GM19468 (cell line): ENCODE measurements around the gene DIP2A.
"Not testable (repeated sequence)": the region's sequence is repeated elsewhere in the genome, so short reads cannot be mapped to it uniquely, and the experiment has no call there.

Source experiments
- ATAC-seq: cut with Tn5 transposase; IDR thresholded peaks from one replicate; pipeline ENCODE4 v1.9.1; 2021; ENCODE audit warnings: mild to moderate bottlenecking, moderate library complexity, moderate number of reproducible peaks; ENCODE audit not compliant: unreplicated experiment; ENCODE audit errors: extremely low read depth

DIP2A gene

DNA sequence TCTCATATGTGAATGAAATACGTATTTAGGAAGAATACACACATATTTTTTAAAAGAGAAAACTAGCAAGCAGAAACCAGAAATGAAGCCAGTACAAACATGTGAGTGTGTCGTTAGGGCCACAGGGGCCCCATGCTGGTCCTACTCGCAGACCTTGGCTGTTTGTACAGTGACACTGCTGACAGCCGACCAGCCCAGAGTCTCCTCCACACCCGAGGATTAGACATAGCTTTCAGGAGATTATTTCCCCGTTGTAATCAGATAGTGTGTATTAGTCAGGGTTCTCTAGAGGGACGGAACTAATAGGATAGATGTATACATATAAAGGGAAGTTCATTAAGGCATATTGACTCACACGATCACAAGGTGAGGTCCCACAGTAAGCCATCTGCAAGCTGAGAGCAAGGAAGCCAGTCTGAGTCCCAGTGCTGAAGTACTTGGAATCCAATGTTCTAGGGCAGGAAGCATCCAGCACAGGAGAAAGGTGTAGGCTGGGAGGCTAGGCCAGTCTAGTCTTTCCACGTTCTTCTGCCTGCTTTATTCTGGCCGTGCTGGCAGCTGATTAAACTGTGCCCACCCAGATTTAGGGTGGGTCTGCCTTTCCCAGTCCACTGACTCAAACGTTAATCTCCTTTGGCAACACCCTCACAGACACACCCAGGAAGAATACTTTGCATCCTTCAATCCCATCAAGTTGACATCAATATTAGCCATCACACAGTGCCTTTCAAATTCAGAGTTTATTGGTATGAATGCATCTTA, 51.2 kb downstream of the DIP2A start:
- ATAC-seq, result no peak

DNA sequence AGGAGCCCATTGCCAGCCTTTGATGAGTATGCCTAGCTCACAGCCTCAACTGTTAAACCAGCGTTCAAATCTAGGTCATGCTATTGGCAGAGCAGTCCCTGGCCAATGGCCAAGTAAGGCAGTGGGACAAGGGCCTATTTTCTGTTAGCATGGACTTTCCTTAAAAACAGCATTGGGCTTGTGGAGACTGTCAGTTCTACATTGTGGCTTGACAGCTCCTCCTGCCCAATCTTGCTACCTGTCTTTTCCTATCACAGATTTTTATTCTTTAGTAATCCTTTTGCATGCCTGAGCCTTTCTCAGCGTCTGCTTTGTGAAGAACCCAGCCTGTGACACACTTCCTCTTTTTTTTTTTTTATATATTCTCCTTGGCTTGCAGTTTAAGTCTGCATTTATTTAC, 56.4 kb downstream of the DIP2A start:
- ATAC-seq, result no peak

DNA sequence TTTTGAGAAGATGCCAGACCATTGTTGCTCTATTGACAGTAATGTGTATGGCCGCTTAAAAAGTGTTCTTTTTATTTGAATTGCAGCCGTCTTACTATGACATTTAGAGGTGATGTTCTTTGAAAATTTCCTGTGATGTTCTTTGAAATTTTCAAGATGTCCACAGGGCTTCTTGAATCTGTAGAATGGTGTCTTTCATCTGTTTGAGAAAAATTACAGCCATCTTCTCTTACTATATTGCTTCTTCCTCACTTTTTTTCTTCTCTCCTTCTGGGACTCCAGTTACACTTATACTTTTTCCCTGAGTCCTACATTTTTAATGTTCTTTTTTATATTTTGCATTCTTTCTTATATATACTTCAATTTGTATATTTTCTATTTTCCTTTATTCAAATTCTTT, 57.4 kb downstream of the DIP2A start:
- no peak for ATAC-seq

DNA sequence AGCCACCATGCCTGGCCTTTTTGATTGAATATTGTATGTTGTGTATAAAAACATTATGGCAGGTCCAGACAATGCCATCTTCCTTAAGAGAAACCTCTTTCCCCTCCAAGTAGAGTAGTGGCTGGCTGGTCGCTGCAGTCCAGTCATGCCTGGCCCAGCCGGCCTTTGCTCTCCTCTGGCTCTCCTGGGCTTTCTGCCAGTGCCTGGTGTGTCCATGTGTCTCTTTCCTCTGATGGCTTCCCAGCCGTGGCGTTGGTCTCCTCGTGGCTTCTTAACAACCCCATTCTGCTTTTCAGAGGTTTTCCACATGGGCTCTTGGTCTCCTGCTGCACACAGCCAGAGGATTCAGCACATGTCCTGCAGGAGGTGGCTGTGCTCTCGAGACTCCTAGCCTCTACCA, 58.7 kb downstream of the DIP2A start:
- no peak for ATAC-seq

DNA sequence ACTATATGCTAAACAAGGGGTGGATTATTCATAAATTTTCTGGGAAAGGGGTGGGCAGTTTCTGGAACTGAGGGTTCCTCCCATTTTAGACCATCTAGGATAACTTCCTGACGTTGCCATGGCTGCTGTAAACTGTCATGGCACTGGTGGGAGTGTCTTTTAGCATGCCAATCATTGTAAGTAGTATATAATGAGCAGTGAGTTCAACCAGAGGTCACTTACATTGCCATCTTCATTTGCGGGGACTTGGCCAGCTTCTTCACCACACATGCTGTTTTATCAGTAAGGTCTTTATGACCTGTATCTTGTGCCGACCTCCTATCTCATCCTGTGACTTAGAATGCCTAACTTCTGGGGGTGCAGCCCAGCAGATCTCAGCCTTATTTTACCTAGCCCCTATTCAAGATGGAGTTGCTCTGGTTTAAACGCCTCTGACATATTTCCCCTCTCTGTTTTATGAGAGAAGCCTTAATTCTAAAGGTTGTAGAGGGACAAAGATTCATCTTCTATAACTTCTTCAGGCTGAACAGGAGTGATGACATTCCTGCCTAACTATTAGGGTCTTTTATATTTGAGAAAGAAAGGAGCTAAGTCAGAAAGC, 60.4 kb downstream of the DIP2A start:
- ATAC-seq, result no peak

DNA sequence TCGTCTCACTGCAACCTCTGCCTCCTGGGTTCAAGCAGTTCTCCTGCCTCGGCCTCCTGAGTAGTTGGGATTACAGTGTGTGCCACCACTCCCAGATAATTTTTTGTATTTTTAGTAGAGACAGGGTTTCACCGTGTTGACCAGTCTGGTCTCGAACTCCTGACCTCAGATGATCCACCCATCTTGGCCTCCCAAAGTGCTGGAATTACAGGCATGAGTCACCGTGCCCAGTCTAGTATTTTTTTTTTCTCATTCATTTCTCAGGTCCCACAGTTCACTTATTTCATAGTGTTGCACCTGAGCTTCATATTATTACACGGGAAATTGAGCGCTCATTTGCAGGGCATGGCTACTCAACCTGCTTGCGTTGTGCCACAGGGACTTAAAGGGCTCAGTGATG, 68.7 kb downstream of the DIP2A start:
- not testable (repeated sequence) for ATAC-seq

DNA sequence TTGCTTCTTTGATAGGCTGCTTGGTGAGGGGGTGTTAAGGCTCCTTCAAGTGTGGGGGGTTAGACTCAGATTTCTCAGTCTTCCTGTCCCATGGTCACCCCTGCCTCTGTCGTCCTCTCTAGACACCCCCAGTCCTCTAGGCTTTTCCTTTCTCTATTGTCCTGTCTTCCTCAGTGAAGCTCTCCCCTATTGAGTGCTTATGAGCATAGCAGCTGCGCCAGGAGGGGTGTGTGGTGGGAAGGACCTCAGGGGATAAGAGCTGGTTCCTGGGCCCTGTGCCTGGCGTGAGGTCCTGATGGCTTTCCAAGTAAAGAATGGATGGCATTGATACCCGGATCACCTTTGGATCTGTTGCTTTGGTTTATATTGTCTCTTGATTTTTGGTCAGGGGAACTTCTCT, 69.1 kb downstream of the DIP2A start:
- no peak for ATAC-seq

DNA sequence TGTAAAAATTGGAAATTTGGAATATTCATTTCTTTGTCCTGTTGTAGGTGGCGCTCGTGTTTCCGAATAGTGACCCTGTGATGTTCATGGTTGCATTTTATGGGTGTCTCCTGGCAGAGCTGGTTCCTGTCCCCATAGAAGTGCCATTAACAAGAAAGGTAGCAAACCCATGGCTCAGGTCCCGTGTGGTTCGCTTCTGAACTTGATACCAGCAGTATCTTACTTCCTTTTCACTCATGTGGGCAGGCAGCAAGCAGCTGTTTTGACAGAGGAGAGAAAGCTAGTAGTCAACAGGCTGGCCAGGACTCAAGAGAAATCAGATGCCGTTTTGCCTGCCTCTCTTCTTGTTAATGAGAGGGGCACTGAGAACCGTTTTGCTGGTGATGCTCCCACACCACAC, 73.4 kb downstream of the DIP2A start:
- no peak for ATAC-seq

DNA sequence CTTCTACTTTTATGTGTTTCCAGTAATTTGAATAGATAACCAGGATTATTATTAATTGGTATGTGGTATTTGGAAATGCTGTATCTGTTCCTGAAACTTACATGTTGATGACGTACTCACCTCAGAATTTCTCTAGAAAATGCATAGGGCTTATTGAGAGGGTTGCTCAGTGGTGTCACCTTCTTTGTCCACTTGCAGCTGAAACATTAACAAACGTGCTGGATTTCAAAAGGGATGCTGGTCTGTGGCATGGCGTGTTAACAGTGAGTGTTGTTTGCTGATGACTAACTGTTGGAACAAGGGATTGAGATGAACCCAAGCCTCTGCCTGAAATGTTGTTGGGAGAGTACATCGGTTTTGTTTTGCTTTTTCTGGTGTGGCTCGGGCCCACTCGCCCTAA, 78.3 kb downstream of the DIP2A start:
- ATAC-seq, result no peak

DNA sequence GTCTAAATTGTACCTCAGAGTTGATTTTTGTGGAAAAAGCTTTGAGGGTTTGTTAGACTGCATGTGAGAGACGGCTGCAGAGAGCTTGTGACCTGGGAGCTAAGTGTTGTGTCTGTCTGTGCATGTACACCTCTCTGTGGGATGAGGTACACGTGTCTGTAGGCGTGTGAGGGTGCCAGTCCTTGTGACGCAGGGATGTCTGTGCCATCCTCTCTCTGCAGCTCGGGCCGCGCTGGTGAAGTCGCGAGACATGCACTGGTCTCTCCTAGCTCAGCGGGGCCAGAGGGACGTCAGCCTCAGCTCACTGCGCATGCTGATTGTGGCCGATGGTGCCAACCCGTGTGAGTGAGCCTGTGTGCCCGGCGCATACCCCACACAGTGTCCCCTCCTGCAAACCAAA, 79.6 kb downstream of the DIP2A start:
- no peak for ATAC-seq

DNA sequence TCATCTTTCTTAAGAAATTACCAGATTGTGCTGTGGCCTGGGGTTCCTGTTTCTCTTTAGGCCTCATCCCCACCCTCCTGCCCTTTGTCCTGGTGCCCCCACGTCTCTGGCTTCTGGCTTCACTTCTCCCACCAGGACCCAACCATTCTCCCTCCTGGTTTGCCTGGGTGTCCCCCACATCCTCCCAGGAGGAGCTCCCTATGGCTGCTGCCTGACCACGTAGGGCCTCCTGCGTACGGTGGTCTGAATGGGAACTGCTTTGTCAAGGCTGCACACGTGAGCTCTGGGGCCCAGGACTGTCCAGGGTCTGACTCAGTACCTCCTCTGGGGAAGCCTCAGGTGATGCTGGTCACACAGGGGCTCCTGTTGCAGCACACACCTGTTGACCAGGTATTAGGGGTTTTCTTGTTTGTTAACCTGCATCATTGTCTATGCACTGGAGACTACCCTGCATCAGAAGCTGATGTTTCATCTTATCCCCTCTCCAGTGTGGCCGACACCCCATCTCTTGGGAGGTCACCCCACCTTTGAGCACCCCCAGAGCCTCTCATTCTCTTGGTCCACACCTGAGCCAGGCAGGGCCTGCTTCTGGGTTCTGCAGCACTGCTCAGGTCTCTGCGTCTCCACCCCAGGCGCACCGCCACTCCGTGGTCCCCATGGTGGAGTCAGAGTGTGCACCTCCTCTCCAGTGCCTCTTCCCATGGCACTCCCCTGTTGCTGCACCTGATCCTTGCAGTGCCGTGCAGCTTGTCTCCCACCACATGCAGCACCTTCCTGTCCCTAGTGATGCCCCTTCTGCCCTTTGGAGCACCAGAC, 80.4 kb downstream of the DIP2A start:
- ATAC-seq, result no peak

DNA sequence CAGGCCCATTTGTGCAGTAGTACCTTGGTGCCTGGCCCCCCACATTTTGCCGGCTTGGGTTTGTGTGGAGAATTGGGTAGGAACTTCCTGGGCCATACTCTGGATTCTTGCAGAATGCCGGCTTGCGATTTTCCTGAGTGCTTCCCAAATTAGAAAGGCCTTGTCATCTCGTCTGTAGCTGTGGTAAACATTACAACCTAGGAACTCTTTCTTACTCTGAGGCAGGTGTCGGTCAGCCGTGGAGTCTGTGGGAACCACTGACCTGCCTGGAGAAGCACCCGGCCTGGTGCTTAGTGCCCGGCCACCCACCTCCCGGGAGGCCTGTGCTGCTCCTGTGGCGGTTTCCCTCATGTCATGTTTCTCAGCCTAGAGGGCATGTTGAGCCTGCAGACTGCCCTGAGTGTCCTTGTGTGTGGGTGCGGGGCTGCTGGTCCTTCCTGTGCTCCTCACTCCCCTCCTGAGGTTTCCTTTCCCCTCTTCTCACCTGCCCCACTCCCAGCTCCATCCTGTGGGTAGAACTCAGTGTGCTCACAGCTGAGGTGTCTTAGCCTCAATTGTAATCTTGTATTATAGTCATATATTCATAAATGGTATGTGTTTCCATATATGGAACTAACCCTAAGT, 81.5 kb downstream of the DIP2A start:
- ATAC-seq, result no peak

DNA sequence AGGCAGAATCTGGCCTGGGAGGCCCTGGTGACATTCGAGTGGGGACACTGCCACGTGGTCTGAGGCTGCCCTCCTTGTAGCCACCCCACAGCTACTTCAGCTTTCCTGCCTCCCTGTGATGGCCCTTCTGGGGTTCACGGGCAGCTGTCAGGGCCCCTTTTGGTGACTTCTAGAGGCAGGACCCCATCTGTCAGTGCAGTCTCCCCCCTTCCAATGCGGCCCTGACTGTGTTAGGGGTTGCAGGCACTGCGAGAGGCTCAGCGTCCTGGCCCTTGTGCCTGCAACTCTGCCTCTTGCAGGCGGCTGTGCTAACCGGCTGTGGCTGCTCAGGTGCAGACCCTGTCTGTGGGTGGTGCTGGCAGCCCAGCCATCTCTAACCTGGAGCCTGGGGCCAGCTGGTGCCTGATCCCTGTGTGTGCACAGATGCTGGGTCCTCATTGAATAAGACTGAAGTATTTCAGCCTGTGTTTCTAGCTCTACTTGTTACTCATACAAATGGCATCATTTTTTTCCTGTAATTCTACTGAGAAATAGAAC, 84.0 kb downstream of the DIP2A start:
- ATAC-seq, result no peak

DNA sequence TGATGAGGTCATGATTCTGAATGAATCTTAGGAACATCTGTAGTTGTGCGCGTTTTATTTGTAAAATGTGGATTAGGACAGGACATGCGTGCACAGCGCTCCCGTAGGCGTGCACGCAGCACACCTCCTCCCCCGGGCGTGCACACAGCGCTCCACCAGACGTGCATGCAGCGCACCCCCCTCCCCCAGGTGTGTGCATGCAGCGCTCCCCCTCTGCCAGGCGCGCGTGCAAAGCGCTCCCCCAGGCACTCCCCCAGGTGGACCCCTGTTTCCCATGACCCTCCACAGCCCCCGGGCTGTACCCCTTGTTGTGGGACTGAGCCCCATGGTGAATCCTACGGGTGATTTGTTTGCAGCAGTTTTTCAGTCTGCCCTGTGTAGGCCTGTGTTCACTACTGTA, 84.6 kb downstream of the DIP2A start:
- ATAC-seq, result no peak

DNA sequence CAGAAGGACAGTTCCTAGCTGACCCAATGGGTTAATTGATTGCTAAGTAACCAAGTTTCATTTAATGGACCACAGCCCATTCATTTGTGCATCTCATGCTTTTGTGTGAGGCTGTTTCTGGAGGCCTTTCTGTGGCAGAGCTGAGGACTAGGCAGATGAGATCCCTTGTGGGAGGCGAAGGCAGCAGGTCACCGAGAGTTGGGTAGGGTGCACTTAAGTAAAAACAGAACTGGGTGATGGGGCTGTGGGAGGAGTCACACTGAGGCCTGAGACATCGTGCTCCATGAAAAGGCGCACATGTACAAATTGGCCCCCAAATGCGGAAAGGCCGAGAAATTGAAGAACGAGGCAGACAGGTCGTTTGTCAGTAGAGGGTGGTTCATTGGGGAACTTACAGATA, 85.3 kb downstream of the DIP2A start:
- no peak for ATAC-seq

DNA sequence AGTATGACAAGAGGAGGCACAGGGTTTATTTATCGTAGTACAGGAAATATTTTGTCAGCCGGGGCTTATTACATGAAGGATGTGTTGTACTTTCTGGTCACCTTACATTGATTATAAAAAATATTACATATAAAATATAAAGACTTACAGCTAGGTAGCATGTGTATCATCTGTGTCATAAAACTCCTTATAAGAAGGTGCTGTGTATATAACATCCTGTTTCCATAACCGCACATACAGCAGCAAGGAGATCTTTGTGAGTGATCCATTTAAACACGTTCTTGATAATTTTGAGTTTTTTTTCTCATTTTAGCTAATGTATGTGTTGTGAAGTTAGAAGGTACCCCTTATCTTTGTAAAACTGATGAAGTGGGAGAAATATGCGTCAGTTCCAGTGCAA, 86.1 kb downstream of the DIP2A start:
- ATAC-seq, result no peak

DNA sequence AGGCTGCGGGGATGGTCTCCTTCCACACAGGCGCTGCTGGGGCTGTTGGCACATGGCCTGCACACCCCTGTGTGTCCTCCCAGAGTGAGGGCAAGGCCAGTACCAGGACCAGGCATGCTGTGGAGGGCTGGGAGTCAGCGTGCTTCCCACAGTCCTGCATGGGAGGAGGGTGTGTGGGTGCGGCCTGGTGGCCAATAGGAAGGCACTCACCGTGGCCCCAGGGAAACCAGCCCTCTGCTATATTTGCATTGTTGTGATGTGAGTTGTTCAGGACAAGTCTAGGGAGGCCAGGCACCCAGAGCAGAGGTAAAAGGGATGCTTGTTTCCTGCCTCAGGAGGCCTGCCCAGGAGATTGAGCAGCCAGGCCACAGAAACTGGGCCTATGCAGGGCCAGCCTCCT, 86.7 kb downstream of the DIP2A start:
- ATAC-seq, result no peak

DNA sequence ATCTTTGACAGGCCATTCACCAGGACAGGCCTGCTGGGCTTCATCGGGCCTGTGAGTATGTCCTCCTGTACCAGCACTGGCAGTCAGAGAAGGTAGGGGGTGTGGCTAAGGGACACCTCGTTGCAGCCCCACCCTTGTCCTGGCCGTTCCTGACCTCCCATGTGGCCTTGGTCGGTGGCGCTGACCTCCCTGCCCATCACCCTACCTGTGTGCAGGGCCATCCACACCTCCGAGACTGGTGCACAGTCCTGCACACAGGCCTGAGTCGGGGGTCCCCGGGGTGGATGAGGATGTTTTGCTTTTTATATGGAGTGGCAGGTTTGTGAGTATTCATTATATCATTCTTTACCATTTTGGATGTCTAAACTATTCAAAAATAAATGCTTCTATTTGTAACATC, 87.2 kb downstream of the DIP2A start:
- ATAC-seq, result no peak

DNA sequence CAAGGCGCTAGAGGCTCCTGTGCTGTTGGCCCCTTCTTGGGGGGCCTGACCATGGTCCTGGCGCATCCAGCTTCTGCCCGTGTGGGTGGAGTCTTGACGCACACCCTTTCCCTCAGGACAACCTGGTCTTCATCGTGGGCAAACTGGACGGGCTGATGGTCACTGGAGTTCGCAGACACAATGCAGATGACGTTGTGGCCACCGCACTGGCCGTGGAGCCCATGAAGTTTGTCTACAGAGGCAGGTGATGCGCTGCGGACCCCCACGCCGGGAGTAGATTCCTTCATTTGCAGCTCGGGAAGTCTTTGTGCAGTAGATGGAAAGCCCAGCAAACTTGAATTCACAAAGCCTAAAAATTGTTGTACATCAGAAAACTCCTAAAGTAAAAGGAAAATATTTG, 88.1 kb downstream of the DIP2A start:
- ATAC-seq, result no peak

DNA sequence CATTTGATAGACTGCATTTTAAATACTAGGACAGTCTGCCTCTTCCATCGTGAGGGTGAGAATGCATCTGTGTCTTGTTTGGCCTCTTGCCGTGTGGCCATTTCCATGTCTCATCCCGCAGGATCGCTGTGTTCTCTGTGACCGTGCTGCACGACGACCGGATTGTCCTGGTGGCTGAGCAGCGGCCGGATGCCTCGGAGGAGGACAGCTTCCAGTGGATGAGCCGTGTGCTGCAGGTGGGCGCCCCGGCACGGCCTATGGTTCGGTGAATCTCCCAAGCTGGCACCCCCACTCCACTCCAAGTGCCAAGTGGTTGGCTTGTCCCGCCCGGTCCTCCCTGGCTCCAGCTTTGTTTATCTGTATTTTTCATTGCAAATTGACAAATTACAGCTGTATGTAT, 91.0 kb downstream of the DIP2A start:
- no peak for ATAC-seq
